SH-SY5Y (cell line): ENCODE measurements around the gene KLF11.

Experiments
- GATA2 ChIP-seq: IDR thresholded peaks from 2 replicates; pipeline ENCODE4 v1.6.1; 2011; ENCODE audit warnings: mild to moderate bottlenecking, low read depth, low read length
- GATA3 ChIP-seq: IDR thresholded peaks from 2 replicates; pipeline ENCODE4 v1.6.1; 2011; ENCODE audit warnings: low read depth, mild to moderate bottlenecking, low read length, moderate library complexity

DNA sequence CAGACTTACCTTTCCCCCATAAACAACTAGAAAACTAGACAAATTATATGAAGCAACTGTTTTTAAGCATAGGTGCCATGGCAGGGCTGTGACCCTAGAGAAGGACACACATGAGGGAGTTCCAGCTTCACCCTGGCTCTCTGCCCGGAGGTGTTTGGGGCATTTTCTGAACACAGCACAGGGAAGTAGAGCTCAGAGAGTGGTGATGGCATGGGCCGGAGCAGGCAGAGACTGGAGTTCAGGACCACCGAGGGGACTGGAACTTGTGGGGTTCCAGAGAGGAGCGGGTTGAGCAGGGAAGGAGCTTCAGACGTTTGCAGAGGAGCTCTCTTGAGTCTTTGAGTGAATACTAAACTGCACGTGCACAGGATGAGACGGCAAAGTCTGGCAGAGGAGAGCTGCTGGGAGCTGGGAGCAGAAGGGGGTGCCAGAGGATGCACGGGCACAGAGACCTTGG, 26.5 kb upstream of the KLF11 start:
- TF ChIP-seq GATA2 (no peak), GATA3 (no peak)
